ENCODE measurements around the gene ROCK1. TPM values are rescaled to one million over a fixed set of nuclear protein-coding genes. Genes with fewer than 3 reads are reported as not detected.

The ROCK1 gene
- total and polyA plus RNA-seq, 2 donors (not counting 1 experiment from before 2014, with no cell fraction given): 12.5 to 103 TPM

DNA sequence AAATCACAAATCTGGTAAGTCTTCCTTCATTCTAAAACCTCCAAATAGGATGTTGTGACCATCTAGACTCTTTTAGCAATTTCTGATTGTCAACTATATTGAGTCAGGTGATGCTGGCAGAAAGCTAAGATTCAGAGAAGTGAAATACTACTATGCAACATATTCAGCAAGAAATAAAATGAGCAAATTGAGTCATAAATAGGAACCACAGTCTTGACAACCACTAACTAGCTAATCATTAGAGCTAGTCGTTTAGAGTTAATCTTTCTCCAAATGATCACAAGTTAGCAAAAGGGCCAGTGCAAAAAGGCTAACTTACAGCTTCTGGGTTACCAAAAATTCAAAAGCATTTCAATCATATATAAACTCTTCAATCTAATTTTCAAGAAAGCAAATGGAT, 54.5 kb downstream of the ROCK1 start:
- DNase-seq (no peak), ATAC-seq (ENCODE audit: low read depth) (no peak)
- H3K79me2 ChIP-seq (ENCODE audit: control insufficient read depth, insufficient read depth, low read length): peaks cover 96% of the 10 kb centered on the region
- no peaks in the 10 kb centered on the region for H3K27me3 ChIP-seq (replicated peaks in 1 of 4; ENCODE audit: control extremely low read depth in 1 of 4, control insufficient read depth in 3 of 4, insufficient read depth in 4 of 4, low read length in 3 of 4)
- peaks cover 19% of the 10 kb centered on the region for H3K4me1 Mint-ChIP-seq
- H3K27ac ChIP-seq (ENCODE audit: low read length in 2 of 2): no peak overlapping the region
- H3K9ac ChIP-seq (ENCODE audit: low read length): no peak overlapping the region
- H3K4me3 Mint-ChIP-seq: no peak overlapping the region
- peaks cover 62% of the 10 kb centered on the region for H4K20me1 ChIP-seq (ENCODE audit: control insufficient read depth, insufficient read depth, low read length, poor library complexity, severe bottlenecking)
- no peaks in the 10 kb centered on the region for H3K27me3 Mint-ChIP-seq
- peaks cover 0 to under 1% of the 10 kb centered on the region in 2 experiments for H3K36me3 ChIP-seq (replicated peaks in 1 of 2; ENCODE audit: control extremely low read depth in 1 of 2, control insufficient read depth in 1 of 2, extremely low read depth in 1 of 2, insufficient read depth in 2 of 2, low read length in 1 of 2)
- H2AFZ ChIP-seq (ENCODE audit: insufficient read depth, low read depth, low read length, poor library complexity, severe bottlenecking): no peak overlapping the region
- H3K9me3 Mint-ChIP-seq (ENCODE audit: insufficient read depth): no peaks in the 10 kb centered on the region
- H3K9me3 ChIP-seq (ENCODE audit: control extremely low read depth in 1 of 3, control insufficient read depth in 2 of 3, insufficient read depth in 1 of 3, low read length in 2 of 3): peaks cover 0 to 1% (median 0%) of the 10 kb centered on the region in 3 donors
- peaks cover 16 to 24% of the 10 kb centered on the region in 2 donors for H3K4me1 ChIP-seq (ENCODE audit: control insufficient read depth in 2 of 2, insufficient read depth in 2 of 2, low read length in 2 of 2)
- intact Hi-C loops (cut with micrococcal nuclease): loop anchor here (5.0 kb wide), 1 partner anchor 35 kb away; no protein-coding TSS in a partner anchor
- 80% methylated on average over 1 of the region's 1 CpG for WGBS (ENCODE audit: insufficient coverage)
- CTCF ChIA-PET: no interaction called here
- H3K4me2 ChIP-seq (replicated peaks; ENCODE audit: low read depth, low read length, poor library complexity, severe bottlenecking): no peak overlapping the region
- H3K4me3 ChIP-seq (ENCODE audit: control extremely low read depth in 1 of 5, extremely low read depth in 1 of 5, insufficient read depth in 1 of 5, low read depth in 2 of 5, low read length in 4 of 5): no peak overlapping the region
- TF ChIP-seq CTCF (IDR thresholded peaks at IDR 0.05) (no peak), EZH2 (IDR thresholded peaks at IDR 0.05; ENCODE audit: borderline replicate concordance, insufficient read depth, low read depth, low read length, poor library complexity, severe bottlenecking) (no peak)
- POLR2A ChIA-PET: no interaction called here
- H3K27ac Mint-ChIP-seq: no peak overlapping the region

GRCh38 chr18:21056545-21056944, 55.1 kb downstream of the ROCK1 start:
- peaks cover 63% of the 10 kb centered on the region for H4K20me1 ChIP-seq (ENCODE audit: control insufficient read depth, insufficient read depth, low read length, poor library complexity, severe bottlenecking)
- peaks cover 19% of the 10 kb centered on the region for H3K4me1 Mint-ChIP-seq

More at GRCh38 chr18:21056545-21056944, 55.1 kb downstream of the ROCK1 start:
- Histone ChIP-seq H3K4me2 (replicated peaks; ENCODE audit: low read depth, low read length, poor library complexity, severe bottlenecking) (no peak overlapping the region), H3K9ac (ENCODE audit: low read length) (no peak overlapping the region), H3K4me1 (ENCODE audit: control insufficient read depth in 2 of 2, insufficient read depth in 2 of 2, low read length in 2 of 2) (peaks cover 16 to 27% of the 10 kb centered on the region in 2 donors), H3K27ac (ENCODE audit: low read length in 2 of 2) (no peak overlapping the region), H3K79me2 (ENCODE audit: control insufficient read depth, insufficient read depth, low read length) (peaks cover 96% of the 10 kb centered on the region), H3K4me3 (ENCODE audit: control extremely low read depth in 1 of 5, extremely low read depth in 1 of 5, insufficient read depth in 1 of 5, low read depth in 2 of 5, low read length in 4 of 5) (no peak overlapping the region), H3K27me3 (replicated peaks in 1 of 4; ENCODE audit: control extremely low read depth in 1 of 4, control insufficient read depth in 3 of 4, insufficient read depth in 4 of 4, low read length in 3 of 4) (no peaks in the 10 kb centered on the region), H3K36me3 (replicated peaks in 1 of 2; ENCODE audit: control extremely low read depth in 1 of 2, control insufficient read depth in 1 of 2, extremely low read depth in 1 of 2, insufficient read depth in 2 of 2, low read length in 1 of 2) (peaks cover 0 to 4% of the 10 kb centered on the region in 2 experiments), H2AFZ (ENCODE audit: insufficient read depth, low read depth, low read length, poor library complexity, severe bottlenecking) (no peak overlapping the region), H3K9me3 (ENCODE audit: control extremely low read depth in 1 of 3, control insufficient read depth in 2 of 3, insufficient read depth in 1 of 3, low read length in 2 of 3) (peaks cover 0 to 1% (median 0%) of the 10 kb centered on the region in 3 donors)
- DNase-seq (no peak), ATAC-seq (ENCODE audit: low read depth) (no peak)
- Mint-ChIP-seq H3K27ac (no peak overlapping the region), H3K4me3 (no peak overlapping the region), H3K9me3 (ENCODE audit: insufficient read depth) (no peaks in the 10 kb centered on the region), H3K27me3 (no peaks in the 10 kb centered on the region)
- POLR2A ChIA-PET: no interaction called here
- CTCF ChIA-PET: no interaction called here
- intact Hi-C loops (cut with micrococcal nuclease): loop anchor here (5.0 kb wide), 1 partner anchor 36 kb away; no protein-coding TSS in a partner anchor
- TF ChIP-seq CTCF (IDR thresholded peaks at IDR 0.05) (no peak), EZH2 (IDR thresholded peaks at IDR 0.05; ENCODE audit: borderline replicate concordance, insufficient read depth, low read depth, low read length, poor library complexity, severe bottlenecking) (no peak)
